Measurements from ENCODE around the gene CD302. TPM values are rescaled to one million over a fixed set of nuclear protein-coding genes. Genes with fewer than 3 reads are reported as not detected.

The CD302 gene
- total RNA-seq, 3 donors from 2014 or later: 9.4 to 27.1 (median 16.0) TPM

DNA sequence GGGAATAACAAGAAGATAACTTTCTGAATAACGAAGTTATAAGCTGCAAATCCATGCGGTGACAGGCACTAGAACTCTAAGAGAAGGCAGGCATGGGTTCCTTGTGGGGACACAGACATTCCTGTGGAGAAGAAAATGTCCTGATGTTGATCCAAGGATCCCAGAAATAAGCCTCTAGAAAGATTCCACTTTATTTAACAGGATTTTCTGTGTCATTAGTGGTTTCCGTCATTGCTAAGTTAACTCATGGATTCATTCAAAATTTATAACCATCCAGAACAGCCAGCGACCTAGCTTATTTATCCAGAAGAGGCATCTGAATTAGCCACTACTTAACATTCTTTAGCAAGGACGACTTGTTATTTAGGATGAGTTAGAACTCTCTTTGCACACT lies 10.0 kb upstream of the CD302 start:
- ATAC-seq (no peak), DNase-seq (no peak)
- no peaks in the 10 kb centered on the region for H3K36me3 ChIP-seq (ENCODE audit: low read depth)
- no peaks in the 10 kb centered on the region for H3K4me1 ChIP-seq (ENCODE audit: low read depth)
- intact Hi-C loops (cut with DNase I, micrococcal nuclease): no loop called here
- no peaks in the 10 kb centered on the region for H3K9me3 ChIP-seq
- TF ChIP-seq, protein P1, sequence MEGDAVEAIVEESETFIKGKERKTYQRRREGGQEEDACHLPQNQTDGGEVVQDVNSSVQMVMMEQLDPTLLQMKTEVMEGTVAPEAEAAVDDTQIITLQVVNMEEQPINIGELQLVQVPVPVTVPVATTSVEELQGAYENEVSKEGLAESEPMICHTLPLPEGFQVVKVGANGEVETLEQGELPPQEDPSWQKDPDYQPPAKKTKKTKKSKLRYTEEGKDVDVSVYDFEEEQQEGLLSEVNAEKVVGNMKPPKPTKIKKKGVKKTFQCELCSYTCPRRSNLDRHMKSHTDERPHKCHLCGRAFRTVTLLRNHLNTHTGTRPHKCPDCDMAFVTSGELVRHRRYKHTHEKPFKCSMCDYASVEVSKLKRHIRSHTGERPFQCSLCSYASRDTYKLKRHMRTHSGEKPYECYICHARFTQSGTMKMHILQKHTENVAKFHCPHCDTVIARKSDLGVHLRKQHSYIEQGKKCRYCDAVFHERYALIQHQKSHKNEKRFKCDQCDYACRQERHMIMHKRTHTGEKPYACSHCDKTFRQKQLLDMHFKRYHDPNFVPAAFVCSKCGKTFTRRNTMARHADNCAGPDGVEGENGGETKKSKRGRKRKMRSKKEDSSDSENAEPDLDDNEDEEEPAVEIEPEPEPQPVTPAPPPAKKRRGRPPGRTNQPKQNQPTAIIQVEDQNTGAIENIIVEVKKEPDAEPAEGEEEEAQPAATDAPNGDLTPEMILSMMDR (IDR thresholded peaks at IDR 0.05): no peak
- no peak overlapping the region for H3K4me3 ChIP-seq

DNA sequence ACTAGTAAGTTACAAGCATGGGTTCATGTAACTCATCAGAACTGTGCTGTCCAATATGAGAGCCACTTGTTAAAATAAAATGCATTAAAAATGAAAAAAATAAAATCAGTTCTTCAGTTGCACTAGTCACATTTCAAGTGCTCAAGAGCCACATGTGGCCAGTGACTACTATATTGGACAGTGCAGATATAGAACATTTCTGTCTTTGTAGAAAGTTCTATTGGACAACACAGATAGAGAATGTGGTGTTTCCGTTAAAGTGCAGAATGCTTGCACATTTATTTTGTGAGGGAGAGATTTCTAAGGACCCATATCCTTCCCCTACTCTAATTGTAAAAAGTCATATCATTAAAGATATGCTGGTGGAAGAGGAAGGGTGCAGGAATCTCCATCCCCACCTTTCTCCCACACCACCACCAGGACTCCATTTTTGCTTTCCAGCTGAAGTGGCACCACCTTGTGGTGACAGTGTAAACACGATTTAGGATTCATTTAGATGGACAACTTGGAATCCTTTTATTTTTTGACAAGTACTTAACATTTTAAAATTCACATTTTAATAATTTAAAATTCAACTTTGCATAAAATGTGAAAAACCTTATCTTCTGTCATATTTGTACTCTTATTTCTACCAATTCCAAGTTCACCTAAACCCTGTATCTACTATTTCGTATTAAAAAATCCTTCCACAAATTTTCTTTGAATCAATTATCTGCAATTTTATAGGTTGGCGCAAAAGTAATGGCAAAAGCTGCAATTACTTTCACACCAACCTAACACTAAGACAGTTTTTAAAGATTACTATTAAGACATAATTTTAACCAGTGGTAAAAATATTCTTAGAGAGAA lies 9.4 kb upstream of the CD302 start:
- Histone ChIP-seq H3K4me1 (ENCODE audit: low read depth) (no peaks in the 10 kb centered on the region), H3K4me3 (no peak overlapping the region), H3K9me3 (no peaks in the 10 kb centered on the region), H3K36me3 (ENCODE audit: low read depth) (no peaks in the 10 kb centered on the region)
- TF ChIP-seq, protein P1 (IDR thresholded peaks at IDR 0.05): peak; percentile 22
- ATAC-seq (peak; percentile 60), DNase-seq (peak in 1 of 3 donors; percentile 64)
- intact Hi-C loops (cut with DNase I, micrococcal nuclease): no loop called here

DNA sequence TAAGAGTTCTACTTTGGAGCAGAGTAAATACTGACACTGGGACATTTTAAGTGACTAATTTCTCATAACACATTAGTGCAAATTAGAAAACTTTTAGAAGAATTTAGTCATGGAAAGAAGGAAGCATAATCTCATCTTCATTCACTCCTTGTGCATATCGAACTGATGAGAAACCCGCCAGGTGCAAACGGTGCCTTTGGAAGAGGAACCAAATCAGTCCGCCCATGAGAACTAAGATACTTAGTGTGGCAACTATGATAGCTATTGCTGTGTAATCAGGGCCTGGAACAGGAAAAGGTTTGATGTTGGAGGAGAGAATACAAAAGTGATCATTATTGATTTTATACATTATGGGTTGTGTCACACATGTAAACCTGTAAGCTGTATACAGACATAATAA lies 6.9 kb upstream of the CD302 start:
- ATAC-seq (no peak), DNase-seq (no peak)
- H3K4me1 ChIP-seq (ENCODE audit: low read depth): no peaks in the 10 kb centered on the region
- H3K4me3 ChIP-seq: no peak overlapping the region
- TF ChIP-seq, protein P1 (IDR thresholded peaks at IDR 0.05): no peak
- intact Hi-C loops (cut with DNase I, micrococcal nuclease): no loop called here
- H3K9me3 ChIP-seq: no peaks in the 10 kb centered on the region
- H3K36me3 ChIP-seq (ENCODE audit: low read depth): no peaks in the 10 kb centered on the region

DNA sequence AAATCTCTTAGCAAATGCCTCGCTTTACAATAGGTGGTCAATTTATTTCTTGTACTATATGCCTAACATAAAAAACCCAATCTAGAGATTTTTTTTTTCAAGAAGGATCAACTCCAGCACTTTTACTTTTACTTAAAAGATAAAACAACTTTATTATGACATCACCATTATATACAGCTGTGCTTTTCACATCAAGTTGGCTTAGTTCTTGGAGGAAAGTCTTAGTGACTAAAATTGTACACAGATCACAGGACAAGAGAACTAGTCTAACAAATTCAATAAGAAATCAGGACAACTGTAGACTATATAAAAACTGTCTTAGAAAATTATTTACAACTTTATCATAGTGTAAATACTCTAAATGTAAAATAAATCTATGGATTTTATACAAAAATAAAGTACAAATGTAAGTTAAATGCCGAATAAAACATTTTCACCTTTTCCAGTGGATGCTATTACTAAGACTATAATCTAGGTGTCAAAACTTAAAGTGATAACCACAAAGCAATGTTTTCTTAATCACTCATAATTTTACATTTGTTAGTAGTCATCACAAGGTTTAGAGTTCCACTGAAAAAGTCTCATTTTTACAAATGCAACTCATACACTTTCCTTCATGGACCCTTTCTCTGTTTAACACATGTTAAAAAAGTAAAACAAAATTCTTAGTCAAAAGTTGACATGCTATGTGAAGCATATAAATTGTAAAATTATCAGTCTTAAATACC lies 5.4 kb upstream of the CD302 start:
- Histone ChIP-seq H3K4me1 (ENCODE audit: low read depth) (no peaks in the 10 kb centered on the region), H3K9me3 (no peaks in the 10 kb centered on the region), H3K4me3 (no peak overlapping the region), H3K36me3 (ENCODE audit: low read depth) (no peaks in the 10 kb centered on the region)
- intact Hi-C loops (cut with DNase I, micrococcal nuclease): no loop called here
- no peak for DNase-seq
- TF ChIP-seq, protein P1 (IDR thresholded peaks at IDR 0.05): no peak
- ATAC-seq: no peak

DNA sequence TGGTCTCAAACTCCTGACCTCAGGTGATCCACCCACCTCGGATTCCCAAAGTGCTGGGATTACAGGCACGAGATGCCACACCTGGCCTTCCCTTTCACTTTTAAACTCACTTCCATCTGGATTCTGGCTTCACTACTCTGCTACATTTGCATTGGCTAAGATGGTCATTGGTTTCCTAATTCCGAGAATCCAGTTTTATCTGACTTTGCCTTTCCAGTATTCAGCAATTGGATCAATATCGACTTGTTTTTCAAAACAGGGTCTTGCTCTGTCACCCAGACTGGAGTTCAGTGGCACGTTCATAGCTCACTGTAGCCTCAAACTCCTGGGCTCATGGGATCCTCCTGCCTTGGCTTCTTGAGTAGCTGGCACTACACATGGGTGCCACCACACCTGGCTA lies 4.7 kb upstream of the CD302 start:
- DNase-seq (no peak), ATAC-seq (no peak)
- Histone ChIP-seq H3K36me3 (ENCODE audit: low read depth) (no peaks in the 10 kb centered on the region), H3K9me3 (no peaks in the 10 kb centered on the region), H3K4me1 (ENCODE audit: low read depth) (no peaks in the 10 kb centered on the region), H3K4me3 (no peak overlapping the region)
- intact Hi-C loops (cut with DNase I, micrococcal nuclease): no loop called here
- TF ChIP-seq, protein P1 (IDR thresholded peaks at IDR 0.05): no peak

Data from mucosa of descending colon (tissue), 3 donors.